22Rv1 (cell line): ENCODE results near the gene COX8A.

Experiments
- ZFX ChIP-seq: fragments of 450-650 bp; IDR thresholded peaks from 2 replicates; pipeline ENCODE4 v1.6.1; 2017; ENCODE audit warnings: antibody characterized with exemption, borderline replicate concordance
- TF ChIP-seq, protein P1 (sequence below): fragments of 450-650 bp; IDR thresholded peaks from 2 replicates; pipeline ENCODE4 v1.5.1; 2017; ENCODE audit warnings: mild to moderate bottlenecking

DNA sequence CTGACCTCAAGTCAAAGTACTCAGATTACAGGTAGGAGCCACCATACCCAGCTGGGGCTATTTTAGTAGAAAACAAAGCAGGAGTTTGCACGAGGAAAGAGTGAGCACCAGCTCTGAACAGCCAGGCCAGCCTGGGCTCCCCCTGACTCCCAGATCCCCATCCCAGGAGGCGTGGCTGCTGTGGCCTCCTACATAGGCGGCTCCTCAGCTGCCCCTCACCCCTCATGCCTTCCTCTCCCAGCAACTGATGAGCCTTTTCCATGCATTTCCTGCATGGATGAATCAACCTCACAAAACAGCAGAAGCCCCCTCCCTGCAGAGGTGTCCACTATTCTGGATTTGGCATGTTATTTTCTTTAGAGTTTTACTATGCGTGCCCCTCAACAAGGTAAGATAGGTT is 50.8 kb downstream of the COX8A start:
- TF ChIP-seq, protein P1, sequence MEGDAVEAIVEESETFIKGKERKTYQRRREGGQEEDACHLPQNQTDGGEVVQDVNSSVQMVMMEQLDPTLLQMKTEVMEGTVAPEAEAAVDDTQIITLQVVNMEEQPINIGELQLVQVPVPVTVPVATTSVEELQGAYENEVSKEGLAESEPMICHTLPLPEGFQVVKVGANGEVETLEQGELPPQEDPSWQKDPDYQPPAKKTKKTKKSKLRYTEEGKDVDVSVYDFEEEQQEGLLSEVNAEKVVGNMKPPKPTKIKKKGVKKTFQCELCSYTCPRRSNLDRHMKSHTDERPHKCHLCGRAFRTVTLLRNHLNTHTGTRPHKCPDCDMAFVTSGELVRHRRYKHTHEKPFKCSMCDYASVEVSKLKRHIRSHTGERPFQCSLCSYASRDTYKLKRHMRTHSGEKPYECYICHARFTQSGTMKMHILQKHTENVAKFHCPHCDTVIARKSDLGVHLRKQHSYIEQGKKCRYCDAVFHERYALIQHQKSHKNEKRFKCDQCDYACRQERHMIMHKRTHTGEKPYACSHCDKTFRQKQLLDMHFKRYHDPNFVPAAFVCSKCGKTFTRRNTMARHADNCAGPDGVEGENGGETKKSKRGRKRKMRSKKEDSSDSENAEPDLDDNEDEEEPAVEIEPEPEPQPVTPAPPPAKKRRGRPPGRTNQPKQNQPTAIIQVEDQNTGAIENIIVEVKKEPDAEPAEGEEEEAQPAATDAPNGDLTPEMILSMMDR = no peak
- TF ChIP-seq ZFX = no peak
